AG04450 (cell line): ENCODE measurements around the gene R3HDM1. TPM values are rescaled to one million over a fixed set of nuclear protein-coding genes. Genes with fewer than 3 reads are reported as not detected.

Experiments used
- CTCF ChIA-PET: fragments of 300-600, 350-600 bp; formaldehyde crosslinking; extraction: SDS; loops from one replicate; lab custom pipeline; 2022; ENCODE audit warnings: antibody characterized with exemption, inconsistent platforms; lab: Charles Lee
- POLR2A ChIA-PET: fragments of 350-600 bp; formaldehyde crosslinking; extraction: SDS; loops from one replicate; lab custom pipeline; 2021; ENCODE audit warnings: antibody characterized with exemption, inconsistent platforms; lab: Yijun Ruan, JAX
- DNase-seq: peaks from one replicate; pipeline ENCODE4 v3.0.0-alpha.2; 2011; ENCODE audit warnings: low read depth, low spot score
- H3K27ac ChIP-seq: one replicate; pipeline ENCODE4 v1.5.1; 2012; ENCODE audit warnings: low read depth, low read length, control low read depth
- H3K27me3 ChIP-seq: one replicate; pipeline ENCODE4 v1.6.0; 2012; ENCODE audit warnings: low read length; ENCODE audit not compliant: control insufficient read depth, insufficient read depth
- H3K4me3 ChIP-seq: 2 replicates; pipeline ENCODE4 v1.5.1; 2011; ENCODE audit warnings: mild to moderate bottlenecking, low read depth, low read length, control low read depth
- H3K9me3 ChIP-seq: 2 replicates; pipeline ENCODE4 v1.5.1; 2012; ENCODE audit warnings: low read length; ENCODE audit not compliant: control insufficient read depth, insufficient read depth
- polyA plus RNA-seq: library from polyadenylated mRNA; depleted of rRNA; stranded (reverse); fragments of >200 nt; gene quantifications from 2 replicates; pipeline ENCODE4 v1.2.3, GENCODE V29; 2011
- TF ChIP-seq, protein P1 (sequence below): IDR thresholded peaks from 2 replicates; pipeline ENCODE4 v1.5.1; 2011; ENCODE audit warnings: low read depth, low read length, control low read depth, inconsistent platforms

R3HDM1 gene
- polyA plus RNA-seq, 1 experiment: 39.1 TPM

DNA sequence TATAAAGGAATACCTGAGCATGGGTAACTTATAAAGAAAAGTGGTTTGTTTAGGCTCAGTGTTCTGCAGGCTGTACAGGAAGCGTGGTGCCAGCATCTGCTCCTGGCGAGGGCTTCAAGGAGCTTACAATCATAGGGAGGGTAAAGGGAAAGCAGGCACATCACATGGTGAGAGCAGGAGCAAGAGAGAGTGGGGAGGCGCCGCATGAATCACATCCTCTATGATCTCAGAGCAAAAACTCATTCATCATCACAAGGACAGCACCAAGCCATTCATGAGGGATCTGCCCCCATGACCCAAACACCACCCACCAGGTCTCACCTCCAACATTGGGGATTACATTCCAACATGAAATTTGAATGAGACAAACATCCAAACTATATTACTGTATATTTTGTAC is 32.5 kb downstream of the R3HDM1 start:
- no peaks in the 10 kb centered on the region for H3K27me3 ChIP-seq
- no peak for DNase-seq
- TF ChIP-seq, protein P1, sequence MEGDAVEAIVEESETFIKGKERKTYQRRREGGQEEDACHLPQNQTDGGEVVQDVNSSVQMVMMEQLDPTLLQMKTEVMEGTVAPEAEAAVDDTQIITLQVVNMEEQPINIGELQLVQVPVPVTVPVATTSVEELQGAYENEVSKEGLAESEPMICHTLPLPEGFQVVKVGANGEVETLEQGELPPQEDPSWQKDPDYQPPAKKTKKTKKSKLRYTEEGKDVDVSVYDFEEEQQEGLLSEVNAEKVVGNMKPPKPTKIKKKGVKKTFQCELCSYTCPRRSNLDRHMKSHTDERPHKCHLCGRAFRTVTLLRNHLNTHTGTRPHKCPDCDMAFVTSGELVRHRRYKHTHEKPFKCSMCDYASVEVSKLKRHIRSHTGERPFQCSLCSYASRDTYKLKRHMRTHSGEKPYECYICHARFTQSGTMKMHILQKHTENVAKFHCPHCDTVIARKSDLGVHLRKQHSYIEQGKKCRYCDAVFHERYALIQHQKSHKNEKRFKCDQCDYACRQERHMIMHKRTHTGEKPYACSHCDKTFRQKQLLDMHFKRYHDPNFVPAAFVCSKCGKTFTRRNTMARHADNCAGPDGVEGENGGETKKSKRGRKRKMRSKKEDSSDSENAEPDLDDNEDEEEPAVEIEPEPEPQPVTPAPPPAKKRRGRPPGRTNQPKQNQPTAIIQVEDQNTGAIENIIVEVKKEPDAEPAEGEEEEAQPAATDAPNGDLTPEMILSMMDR: no peak
- ChIA-PET CTCF (no interaction called here), POLR2A (no interaction called here)
- H3K9me3 ChIP-seq: no peaks in the 10 kb centered on the region
- H3K27ac ChIP-seq: no peak overlapping the region
- H3K4me3 ChIP-seq: no peak overlapping the region

- ChIA-PET CTCF (interaction anchor here (1.4 kb wide), 1 partner anchor 20 kb away, joined by 4 read pairs; no protein-coding TSS in a partner anchor), POLR2A (no interaction called here)
- DNase-seq: no peak
- H3K4me3 ChIP-seq: no peak overlapping the region
- H3K27me3 ChIP-seq: no peaks in the 10 kb centered on the region
- H3K27ac ChIP-seq: no peak overlapping the region
- H3K9me3 ChIP-seq: no peaks in the 10 kb centered on the region
- TF ChIP-seq, protein P1: no peak
These were observed 39.6 kb downstream of the R3HDM1 start for GRCh38 chr2:135570884-135571283.

- Histone ChIP-seq H3K4me3 (no peak overlapping the region), H3K9me3 (no peaks in the 10 kb centered on the region), H3K27me3 (no peaks in the 10 kb centered on the region), H3K27ac (no peak overlapping the region)
- POLR2A ChIA-PET: no interaction called here
- CTCF ChIA-PET: interaction anchor here (0.7 to 2.1 kb wide), 5 partner anchors 11 to 570 kb away, joined by 3 to 7 read pairs (median 4); no protein-coding TSS in a partner anchor
- no peak for DNase-seq
- TF ChIP-seq, protein P1: no peak
These were observed 42.3 kb downstream of the R3HDM1 start for GRCh38 chr2:135573620-135574019.

GRCh38 chr2:135581282-135581681 is 50.0 kb downstream of the R3HDM1 start:
- H3K27ac ChIP-seq: no peak overlapping the region
- no peaks in the 10 kb centered on the region for H3K9me3 ChIP-seq
- no peak for DNase-seq
- no peaks in the 10 kb centered on the region for H3K27me3 ChIP-seq
- H3K4me3 ChIP-seq: no peak overlapping the region
- CTCF ChIA-PET: no interaction called here
- POLR2A ChIA-PET: no interaction called here
- TF ChIP-seq, protein P1: no peak

DNA sequence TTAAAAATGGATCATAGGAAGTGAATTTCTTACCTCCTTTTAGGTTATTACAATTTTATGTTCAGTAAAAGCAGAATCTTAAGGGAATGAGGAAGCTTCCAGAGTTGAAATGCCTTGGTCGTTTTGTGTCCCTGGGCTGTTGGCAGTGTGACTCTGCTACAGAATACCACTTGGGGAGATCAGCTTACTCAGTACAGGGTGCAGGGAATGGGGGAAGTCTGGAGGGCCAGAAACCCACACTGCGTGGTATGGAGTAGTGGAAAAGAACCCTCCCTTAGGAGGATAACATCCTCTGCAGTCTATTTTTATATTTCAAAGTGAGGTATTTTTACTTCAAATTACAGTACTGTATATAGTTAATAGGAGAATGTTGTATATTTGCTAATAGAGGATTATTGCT is 51.1 kb downstream of the R3HDM1 start:
- Histone ChIP-seq H3K27me3 (no peaks in the 10 kb centered on the region), H3K27ac (no peak overlapping the region), H3K9me3 (no peaks in the 10 kb centered on the region), H3K4me3 (no peak overlapping the region)
- TF ChIP-seq, protein P1: no peak
- no peak for DNase-seq
- CTCF ChIA-PET: no interaction called here
- POLR2A ChIA-PET: no interaction called here
